Brain microvascular endothelial cell (primary cell): ENCODE data around the gene TENM3.
A peak's percentile ranks its signal among the peaks of the same experiment; 100 is the strongest.
"Not testable (repeated sequence)": the region's sequence is repeated elsewhere in the genome, so short reads cannot be mapped to it uniquely, and the experiment has no call there.

Experiments
- DNase-seq: peaks from one replicate; pipeline ENCODE4 v3.0.0-alpha.2; 2020
- H3K27ac ChIP-seq: fragments of 250-450 bp; sonication (Bioruptor Pico); 2 replicates; pipeline ENCODE4 v1.5.1; 2020; ENCODE audit warnings: mild to moderate bottlenecking, moderate library complexity
- H3K27me3 ChIP-seq: fragments of 250-450 bp; sonication (Bioruptor Pico); replicated peaks from 2 replicates; pipeline ENCODE4 v1.5.1; 2020; ENCODE audit warnings: mild to moderate bottlenecking
- H3K36me3 ChIP-seq: fragments of 250-450 bp; sonication (Bioruptor Pico); replicated peaks from 2 replicates; pipeline ENCODE4 v1.5.1; 2020; ENCODE audit warnings: mild to moderate bottlenecking
- H3K4me3 ChIP-seq: 2 replicates; pipeline ENCODE4 v1.5.1; 2011; ENCODE audit warnings: low read depth, mild to moderate bottlenecking, control low read depth, low read length, moderate library complexity
- in situ Hi-C: cut with HindIII; loops from 2 replicates; pipeline ENCODE4 v1.10.0; 2017; ENCODE audit warnings: low sequenced_read_pairs, low pct_ligation_motif_present
- TF ChIP-seq, protein P1 (sequence below): IDR thresholded peaks from 2 replicates; pipeline ENCODE4 v1.5.1; 2011; ENCODE audit warnings: low read depth, mild to moderate bottlenecking, moderate library complexity, low read length, control low read depth, inconsistent platforms; ENCODE audit errors: missing control alignments

Gene TENM3

DNA sequence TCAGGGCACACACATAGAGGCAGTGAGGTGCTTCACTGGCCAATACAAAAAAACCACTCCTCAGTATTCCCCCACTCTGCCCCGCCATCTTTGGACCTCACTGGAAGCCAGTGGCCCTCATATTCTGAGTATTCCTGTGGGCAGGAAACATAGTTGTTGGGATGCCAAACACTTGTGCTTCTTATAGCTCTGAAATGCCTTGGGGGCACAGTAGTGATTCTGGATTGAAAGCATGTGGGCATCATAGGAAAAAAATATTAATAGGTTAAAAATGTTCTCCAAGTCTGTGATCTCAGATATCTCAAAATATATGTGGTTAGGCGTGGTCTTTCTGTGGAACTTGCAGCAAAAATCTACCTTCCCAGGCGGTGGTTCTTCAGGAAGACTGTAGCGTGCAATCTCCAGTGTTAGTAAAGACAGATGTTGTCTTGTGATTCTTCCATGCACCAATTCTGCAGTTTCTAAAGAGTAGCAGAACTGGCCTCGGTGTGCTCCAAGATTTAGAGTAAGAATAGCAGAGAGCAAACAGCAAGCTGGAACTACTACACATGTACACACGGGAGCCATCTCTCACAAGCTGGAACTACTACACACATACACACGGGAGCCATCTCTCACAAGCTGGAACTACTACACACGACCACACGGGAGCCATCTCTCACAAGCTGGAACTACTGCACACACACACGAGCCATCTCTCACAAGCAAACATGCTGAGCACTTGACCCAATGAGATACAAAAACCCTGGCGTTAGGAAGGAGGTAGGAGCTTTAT lies 8.0 kb upstream of the TENM3 start:
- Histone ChIP-seq H3K27ac (no peak overlapping the region), H3K4me3 (no peak overlapping the region), H3K36me3 (no peaks in the 10 kb centered on the region), H3K27me3 (no peaks in the 10 kb centered on the region)
- in situ Hi-C loops = no loop called here
- DNase-seq = no peak
- TF ChIP-seq, protein P1, sequence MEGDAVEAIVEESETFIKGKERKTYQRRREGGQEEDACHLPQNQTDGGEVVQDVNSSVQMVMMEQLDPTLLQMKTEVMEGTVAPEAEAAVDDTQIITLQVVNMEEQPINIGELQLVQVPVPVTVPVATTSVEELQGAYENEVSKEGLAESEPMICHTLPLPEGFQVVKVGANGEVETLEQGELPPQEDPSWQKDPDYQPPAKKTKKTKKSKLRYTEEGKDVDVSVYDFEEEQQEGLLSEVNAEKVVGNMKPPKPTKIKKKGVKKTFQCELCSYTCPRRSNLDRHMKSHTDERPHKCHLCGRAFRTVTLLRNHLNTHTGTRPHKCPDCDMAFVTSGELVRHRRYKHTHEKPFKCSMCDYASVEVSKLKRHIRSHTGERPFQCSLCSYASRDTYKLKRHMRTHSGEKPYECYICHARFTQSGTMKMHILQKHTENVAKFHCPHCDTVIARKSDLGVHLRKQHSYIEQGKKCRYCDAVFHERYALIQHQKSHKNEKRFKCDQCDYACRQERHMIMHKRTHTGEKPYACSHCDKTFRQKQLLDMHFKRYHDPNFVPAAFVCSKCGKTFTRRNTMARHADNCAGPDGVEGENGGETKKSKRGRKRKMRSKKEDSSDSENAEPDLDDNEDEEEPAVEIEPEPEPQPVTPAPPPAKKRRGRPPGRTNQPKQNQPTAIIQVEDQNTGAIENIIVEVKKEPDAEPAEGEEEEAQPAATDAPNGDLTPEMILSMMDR = no peak

- TF ChIP-seq, protein P1 = no peak
- in situ Hi-C loops = no loop called here
- no peaks in the 10 kb centered on the region for H3K36me3 ChIP-seq
- H3K27me3 ChIP-seq = no peaks in the 10 kb centered on the region
- H3K27ac ChIP-seq = no peak overlapping the region
- no peak overlapping the region for H3K4me3 ChIP-seq
- DNase-seq = no peak
These were observed 7.0 kb upstream of the TENM3 start for GRCh38 chr4:182236186-182236585.

DNA sequence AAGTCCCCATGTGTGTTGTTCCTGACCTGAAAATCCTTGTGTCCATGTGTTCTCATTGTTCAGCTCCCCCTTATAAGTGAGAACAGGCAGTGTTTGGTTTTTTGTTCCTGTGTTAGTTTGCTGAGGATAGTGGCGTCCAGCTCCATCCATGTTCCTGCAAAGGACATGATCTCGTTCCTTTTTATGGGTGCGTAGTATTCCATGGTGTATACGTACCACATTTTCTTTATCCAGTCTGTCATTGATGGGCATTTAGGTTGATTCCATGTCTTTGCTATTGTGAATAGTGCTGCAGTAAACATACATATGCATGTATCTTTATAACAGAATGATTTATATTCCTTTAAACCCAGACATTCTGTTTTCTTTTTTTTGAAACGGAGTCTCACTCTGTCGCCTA lies 6.2 kb upstream of the TENM3 start:
- H3K27ac ChIP-seq, H3K27me3 ChIP-seq, H3K4me3 ChIP-seq, in situ Hi-C loops, DNase-seq, H3K36me3 ChIP-seq: not testable (repeated sequence)

- peak; percentile 21 for DNase-seq
- in situ Hi-C loops = no loop called here
- no peaks in the 10 kb centered on the region for H3K36me3 ChIP-seq
- TF ChIP-seq, protein P1 = no peak
- H3K4me3 ChIP-seq = no peak overlapping the region
- H3K27me3 ChIP-seq = no peaks in the 10 kb centered on the region
- H3K27ac ChIP-seq = no peak overlapping the region
These were observed 4.8 kb upstream of the TENM3 start for GRCh38 chr4:182238355-182238931.

DNA sequence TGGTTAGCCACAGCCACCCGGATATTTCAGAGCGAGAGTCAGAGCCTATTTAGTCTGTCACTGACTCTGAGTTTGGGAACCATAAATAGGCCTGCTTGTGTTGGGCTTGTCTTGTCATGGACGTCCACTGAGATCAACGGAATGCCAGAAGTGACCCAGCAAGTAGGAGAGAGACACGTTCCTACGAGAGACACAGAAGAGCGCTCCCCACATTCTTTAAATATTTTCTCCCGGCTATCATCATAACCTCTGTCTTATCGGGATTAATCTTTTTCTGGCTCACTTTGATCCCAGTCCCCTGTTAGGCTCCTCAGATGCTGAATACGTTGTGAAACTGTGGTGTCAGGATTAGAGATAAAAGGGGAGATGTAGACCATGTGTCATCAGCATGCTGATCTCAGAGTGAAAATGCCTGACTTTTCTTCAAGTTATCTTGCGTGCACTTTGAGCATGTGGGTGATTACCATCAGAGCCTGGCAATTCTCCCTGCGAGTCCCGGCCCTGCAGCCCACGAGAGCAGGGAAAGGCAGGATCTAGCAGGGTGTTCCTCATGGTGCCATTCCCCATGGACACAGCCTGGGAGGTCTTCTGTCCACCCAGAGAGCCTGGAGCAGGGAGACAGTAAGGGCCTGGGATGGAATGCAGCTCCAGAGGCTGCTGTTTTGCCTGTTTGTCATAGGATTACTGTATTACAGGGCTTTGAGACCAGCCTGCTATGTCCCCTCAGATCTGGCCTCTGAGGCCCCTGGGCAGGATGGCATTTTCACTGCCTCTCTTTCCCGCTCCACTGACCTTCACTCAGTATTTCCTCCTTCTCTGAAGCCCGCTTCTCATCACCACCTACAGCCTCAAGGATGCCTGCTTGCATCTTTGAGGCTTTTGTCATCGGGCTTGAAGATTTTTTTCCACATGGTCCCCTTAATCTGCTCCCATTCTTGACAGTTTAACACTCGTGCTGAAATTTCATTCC lies 2.8 kb upstream of the TENM3 start:
- H3K27me3 ChIP-seq = no peaks in the 10 kb centered on the region

GRCh38 chr4:182242260-182242659 lies 942 bp upstream of the TENM3 start:
- H3K27ac ChIP-seq, DNase-seq, H3K27me3 ChIP-seq, H3K36me3 ChIP-seq, H3K4me3 ChIP-seq, in situ Hi-C loops: not testable (repeated sequence)

More for the DNA sequence above, 2.8 kb upstream of the TENM3 start:
- peak overlapping the region; percentile 52 for H3K27ac ChIP-seq
- in situ Hi-C loops = no loop called here
- DNase-seq = peak; percentile 82
- H3K36me3 ChIP-seq = no peaks in the 10 kb centered on the region
- TF ChIP-seq, protein P1 = no peak
- H3K4me3 ChIP-seq = no peak overlapping the region
